K562 (cell line): ENCODE measurements around the gene HK2.

ENCODE experiments used
- CAMTA2 ChIP-seq: fragments of 250-450 bp; sonication (Bioruptor Pico); conservative IDR thresholded peaks from 2 replicates; pipeline ENCODE4 v1.5.1; 2022
- EHMT2 ChIP-seq: fragments of 450-650 bp; IDR thresholded peaks from 2 replicates; pipeline ENCODE4 v1.6.1; 2018; ENCODE audit warnings: antibody characterized with exemption
- RFX5 ChIP-seq: IDR thresholded peaks from 2 replicates; pipeline ENCODE4 v1.6.1; 2011; ENCODE audit warnings: low read depth, mild to moderate bottlenecking, improper control_type of control experiment, low read length
- SPI1 ChIP-seq: IDR thresholded peaks from 2 replicates; pipeline ENCODE4 v1.6.1; 2011; ENCODE audit warnings: low read depth, low read length, control low read depth, borderline replicate concordance
- TAF1 ChIP-seq: IDR thresholded peaks from 2 replicates; pipeline ENCODE4 v1.6.1; 2011; ENCODE audit warnings: mild to moderate bottlenecking, low read length, moderate library complexity; ENCODE audit not compliant: insufficient read depth, control insufficient read depth, severe bottlenecking; ENCODE audit errors: extremely low read depth
- ZNF766 ChIP-seq: fragments of 200-800 bp; sonication (Bioruptor generic); conservative IDR thresholded peaks from 2 replicates; pipeline ENCODE4 v1.6.1; 2016; ENCODE audit warnings: missing genetic modification characterization, missing compliant biosample characterization
- TF ChIP-seq, protein P1 (sequence below), 3 experiments: IDR thresholded peaks in 2 of 3; conservative IDR thresholded peaks in 1 of 3; 2 replicates each; pipeline ENCODE4 v1.5.1; 2011 to 2012; ENCODE audit warnings: low read length in 3 of 3, mild to moderate bottlenecking in 3 of 3, control low read depth in 2 of 3, improper control_type of control experiment in 1 of 3, inconsistent platforms in 1 of 3, low read depth in 1 of 3, mixed read lengths in 1 of 3, moderate library complexity in 1 of 3; ENCODE audit not compliant: insufficient read depth in 2 of 3

DNA sequence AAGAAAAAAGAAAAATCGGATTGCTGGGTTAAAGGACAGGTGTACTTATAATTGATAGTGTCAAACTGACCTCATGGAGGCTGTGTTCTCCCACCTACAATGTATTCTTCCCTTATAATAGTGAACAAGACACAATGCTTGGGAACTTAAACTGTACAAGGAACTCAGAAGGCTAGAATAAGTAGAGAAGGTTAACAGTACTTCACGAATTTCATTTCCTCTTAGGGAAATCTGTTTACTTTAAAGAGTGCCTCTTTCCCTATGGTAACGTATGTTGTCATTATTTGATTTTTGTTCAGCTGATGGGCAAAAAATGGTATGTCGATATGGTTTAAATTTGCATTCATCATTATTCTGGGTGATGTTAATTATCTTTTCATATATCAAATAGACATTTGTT is 9.2 kb upstream of the HK2 start:
- TF ChIP-seq EHMT2: no peak
- no peak for TF ChIP-seq CAMTA2 (CRISPR knock-in tag)
- no peak for TF ChIP-seq ZNF766 (CRISPR knock-in tag)
- TF ChIP-seq, protein P1, sequence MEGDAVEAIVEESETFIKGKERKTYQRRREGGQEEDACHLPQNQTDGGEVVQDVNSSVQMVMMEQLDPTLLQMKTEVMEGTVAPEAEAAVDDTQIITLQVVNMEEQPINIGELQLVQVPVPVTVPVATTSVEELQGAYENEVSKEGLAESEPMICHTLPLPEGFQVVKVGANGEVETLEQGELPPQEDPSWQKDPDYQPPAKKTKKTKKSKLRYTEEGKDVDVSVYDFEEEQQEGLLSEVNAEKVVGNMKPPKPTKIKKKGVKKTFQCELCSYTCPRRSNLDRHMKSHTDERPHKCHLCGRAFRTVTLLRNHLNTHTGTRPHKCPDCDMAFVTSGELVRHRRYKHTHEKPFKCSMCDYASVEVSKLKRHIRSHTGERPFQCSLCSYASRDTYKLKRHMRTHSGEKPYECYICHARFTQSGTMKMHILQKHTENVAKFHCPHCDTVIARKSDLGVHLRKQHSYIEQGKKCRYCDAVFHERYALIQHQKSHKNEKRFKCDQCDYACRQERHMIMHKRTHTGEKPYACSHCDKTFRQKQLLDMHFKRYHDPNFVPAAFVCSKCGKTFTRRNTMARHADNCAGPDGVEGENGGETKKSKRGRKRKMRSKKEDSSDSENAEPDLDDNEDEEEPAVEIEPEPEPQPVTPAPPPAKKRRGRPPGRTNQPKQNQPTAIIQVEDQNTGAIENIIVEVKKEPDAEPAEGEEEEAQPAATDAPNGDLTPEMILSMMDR (IDR thresholded peaks at IDR 0.05 in 2 of 3, conservative IDR thresholded peaks at IDR 0.05 in 1 of 3; ENCODE audit: insufficient read depth in 2 of 3, low read depth in 1 of 3, low read length in 3 of 3): no peak
- no peak for TF ChIP-seq TAF1
- TF ChIP-seq SPI1: no peak
- no peak for TF ChIP-seq RFX5
